Activated naive CD8-positive, alpha-beta T cell treated with anti-CD3 and anti-CD28 coated beads for 36 hours (primary cell): Measurements from ENCODE around the gene ZBTB17. TPM values are rescaled to one million over a fixed set of nuclear protein-coding genes. Genes with fewer than 3 reads are reported as not detected.
"Not testable (repeated sequence)": the region's sequence is repeated elsewhere in the genome, so short reads cannot be mapped to it uniquely, and the experiment has no call there.

ENCODE experiments used
- DNase-seq: peaks from one replicate; pipeline ENCODE4 v3.0.0; 2021
- H3K27ac Mint-ChIP-seq: one replicate; pipeline ENCODE4 v1.8.0; 2022; ENCODE audit warnings: mild to moderate bottlenecking, moderate library complexity, mixed read lengths
- H3K27me3 Mint-ChIP-seq: one replicate; pipeline ENCODE4 v1.8.0; 2022; ENCODE audit warnings: mild to moderate bottlenecking, mixed read lengths
- H3K36me3 Mint-ChIP-seq: one replicate; pipeline ENCODE4 v1.8.0; 2021; ENCODE audit warnings: mild to moderate bottlenecking, mixed read lengths
- H3K4me1 Mint-ChIP-seq: one replicate; pipeline ENCODE4 v1.8.0; 2021; ENCODE audit warnings: mixed read lengths
- H3K4me3 Mint-ChIP-seq: one replicate; pipeline ENCODE4 v1.8.0; 2022; ENCODE audit warnings: mild to moderate bottlenecking, moderate library complexity, mixed read lengths
- H3K9me3 Mint-ChIP-seq: one replicate; pipeline ENCODE4 v1.8.0; 2022; ENCODE audit warnings: mixed read lengths
- total RNA-seq, 2 experiments: library from RNA; stranded (reverse); gene quantifications; one replicate each; pipeline ENCODE4 v1.2.3, GENCODE V29; 2021

The ZBTB17 gene
- total RNA-seq, 2 experiments from 2014 or later, result 52.3 to 56.1 TPM

DNA sequence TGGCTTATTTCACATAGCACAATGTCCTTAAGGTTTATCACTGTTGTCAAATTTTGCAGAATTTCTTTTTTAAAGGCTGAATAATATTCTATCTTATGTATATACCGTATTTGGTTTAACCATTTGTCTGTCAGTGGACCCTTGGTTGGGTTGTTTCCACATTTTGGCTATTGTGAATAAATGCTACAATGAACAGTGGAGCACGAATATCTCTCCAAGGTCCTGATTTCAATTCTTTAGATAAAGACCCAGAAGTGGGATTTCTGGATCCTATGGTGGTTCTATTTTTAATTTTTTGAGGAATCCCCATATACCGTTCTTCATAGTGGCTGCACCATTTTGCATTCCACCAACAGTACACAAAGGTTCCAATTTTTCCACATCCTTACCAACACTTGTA is 5.8 kb upstream of the ZBTB17 start:
- H3K27me3 Mint-ChIP-seq, result no peaks in the 10 kb centered on the region
- no peaks in the 10 kb centered on the region for H3K36me3 Mint-ChIP-seq

DNA sequence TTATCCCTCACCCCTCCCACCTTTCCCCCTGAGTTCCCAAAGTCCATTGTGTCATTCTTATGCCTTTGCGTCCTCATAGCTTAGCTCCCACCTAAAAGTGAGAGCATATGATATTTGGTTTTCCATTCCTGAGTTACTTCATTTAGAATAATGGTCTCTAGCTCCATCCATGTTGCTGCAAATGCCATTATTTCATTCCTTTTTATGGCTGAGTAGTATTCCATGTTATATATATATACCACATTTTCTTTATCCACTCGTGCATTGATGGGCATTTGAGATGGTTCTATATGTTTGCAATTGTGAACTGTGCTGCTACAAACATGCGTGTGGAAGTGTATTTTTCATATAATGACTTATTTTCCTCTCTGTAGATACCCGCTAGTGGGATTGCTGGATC is 2.0 kb upstream of the ZBTB17 start:
- not testable (repeated sequence) for DNase-seq, H3K9me3 Mint-ChIP-seq, H3K27me3 Mint-ChIP-seq, H3K27ac Mint-ChIP-seq, H3K4me3 Mint-ChIP-seq
- Mint-ChIP-seq H3K4me1 (peaks cover 27% of the 10 kb centered on the region), H3K36me3 (peaks cover 15% of the 10 kb centered on the region)

More for the DNA sequence above, 5.8 kb upstream of the ZBTB17 start:
- Mint-ChIP-seq H3K27ac (no peak overlapping the region), H3K4me3 (no peak overlapping the region), H3K9me3 (peaks cover 9% of the 10 kb centered on the region), H3K4me1 (peaks cover 24% of the 10 kb centered on the region)
- DNase-seq, result no peak

GRCh38 chr1:15975358-15975804 is 520 bp downstream of the ZBTB17 start:
- Mint-ChIP-seq H3K27ac (peak overlapping the region; percentile 94), H3K4me1 (peaks cover 42% of the 10 kb centered on the region)
- DNase-seq, result peak; percentile 90

GRCh38 chr1:15974855-15975254 is 1.0 kb downstream of the ZBTB17 start:
- Mint-ChIP-seq H3K27me3 (no peaks in the 10 kb centered on the region), H3K4me3 (peak overlapping the region; percentile 81), H3K4me1 (peaks cover 47% of the 10 kb centered on the region), H3K9me3 (peaks cover under 1% of the 10 kb centered on the region), H3K36me3 (peaks cover 39% of the 10 kb centered on the region), H3K27ac (peak overlapping the region; percentile 94)
- peak; percentile 38 for DNase-seq

More at GRCh38 chr1:15975358-15975804, 520 bp downstream of the ZBTB17 start:
- Mint-ChIP-seq H3K27me3 (no peaks in the 10 kb centered on the region), H3K4me3 (peak overlapping the region; percentile 81), H3K9me3 (no peaks in the 10 kb centered on the region), H3K36me3 (peaks cover 34% of the 10 kb centered on the region)

DNA sequence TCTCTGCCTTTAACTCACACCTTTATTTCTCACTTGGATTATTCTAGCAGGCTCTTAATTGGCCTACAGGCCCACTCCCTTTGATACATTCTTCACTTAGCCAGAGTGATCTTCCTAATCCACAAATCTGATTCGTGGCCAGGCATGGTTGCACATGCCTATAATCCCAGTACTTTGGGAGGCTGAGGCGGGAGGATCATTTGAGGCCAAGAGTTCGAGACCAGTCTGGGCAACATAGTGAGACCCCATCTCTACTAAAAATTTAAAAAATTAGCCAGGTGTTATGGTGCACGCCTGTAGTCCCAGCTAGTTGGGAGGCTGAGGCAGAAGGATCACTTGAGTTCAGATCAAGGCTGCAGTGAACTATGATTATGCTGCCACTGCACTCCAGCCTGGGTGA is 2.1 kb downstream of the ZBTB17 start:
- Mint-ChIP-seq H3K36me3 (peaks cover 48% of the 10 kb centered on the region), H3K27ac (peak overlapping the region; percentile 18), H3K4me3 (no peak overlapping the region), H3K27me3 (no peaks in the 10 kb centered on the region), H3K9me3 (peaks cover 1% of the 10 kb centered on the region), H3K4me1 (peaks cover 51% of the 10 kb centered on the region)
- no peak for DNase-seq

DNA sequence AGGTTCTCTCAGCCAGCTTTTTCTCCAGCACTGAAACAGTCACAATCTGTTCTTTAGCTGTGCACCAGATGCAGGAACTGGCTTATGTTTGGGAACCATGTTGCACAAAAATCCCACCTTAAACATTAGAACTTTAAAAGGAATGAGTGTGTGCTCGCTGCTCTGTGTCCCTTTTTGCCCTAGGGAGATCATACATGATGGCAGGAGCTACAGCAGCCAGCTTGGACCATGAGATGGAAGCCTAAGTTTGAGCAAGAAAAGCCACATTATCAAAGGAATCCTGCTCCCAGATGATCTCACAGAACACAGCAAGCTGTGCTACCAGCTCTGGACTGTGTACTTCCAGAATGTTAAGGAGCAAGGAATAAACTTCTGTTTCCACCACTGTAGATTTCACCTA is 3.5 kb downstream of the ZBTB17 start:
- H3K36me3 Mint-ChIP-seq, result peaks cover 62% of the 10 kb centered on the region

DNA sequence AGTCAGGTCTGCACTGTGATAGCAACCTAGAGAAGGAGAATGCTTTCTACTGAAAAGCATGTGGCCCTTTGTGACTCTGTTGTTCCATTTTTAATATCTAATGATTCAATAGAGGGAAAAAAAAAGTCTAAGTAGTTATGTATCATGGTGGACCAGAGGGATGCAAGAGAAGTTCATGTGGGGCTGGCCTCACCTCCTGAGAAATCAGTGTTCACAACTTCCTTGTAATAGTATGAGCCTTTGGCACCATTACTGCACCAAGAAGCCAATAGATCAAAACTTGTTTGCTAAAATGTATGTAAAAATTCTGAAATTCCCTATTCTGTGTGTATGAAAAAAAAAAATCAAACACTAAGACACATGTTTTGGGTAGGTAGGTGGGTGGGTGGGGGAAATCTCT is 5.0 kb downstream of the ZBTB17 start:
- H3K36me3 Mint-ChIP-seq, result peaks cover 71% of the 10 kb centered on the region

More for the DNA sequence above, 3.5 kb downstream of the ZBTB17 start:
- no peak overlapping the region for H3K27ac Mint-ChIP-seq
- H3K27me3 Mint-ChIP-seq, result no peaks in the 10 kb centered on the region
- no peak for DNase-seq
- H3K4me3 Mint-ChIP-seq, result no peak overlapping the region
- H3K9me3 Mint-ChIP-seq, result peaks cover 6% of the 10 kb centered on the region
- H3K4me1 Mint-ChIP-seq, result peaks cover 62% of the 10 kb centered on the region

GRCh38 chr1:15969321-15969880 is 6.5 kb downstream of the ZBTB17 start:
- Mint-ChIP-seq H3K36me3 (peaks cover 74% of the 10 kb centered on the region), H3K27ac (no peak overlapping the region), H3K4me1 (peaks cover 77% of the 10 kb centered on the region), H3K27me3 (no peaks in the 10 kb centered on the region), H3K9me3 (peaks cover 12% of the 10 kb centered on the region), H3K4me3 (no peak overlapping the region)
- no peak for DNase-seq

More for the DNA sequence above, 5.0 kb downstream of the ZBTB17 start:
- no peak for DNase-seq
- no peak overlapping the region for H3K4me3 Mint-ChIP-seq
- H3K27me3 Mint-ChIP-seq, result no peaks in the 10 kb centered on the region
- peaks cover 7% of the 10 kb centered on the region for H3K9me3 Mint-ChIP-seq
- peaks cover 67% of the 10 kb centered on the region for H3K4me1 Mint-ChIP-seq
- peak overlapping the region; percentile 43 for H3K27ac Mint-ChIP-seq

- no peaks in the 10 kb centered on the region for H3K27me3 Mint-ChIP-seq
- H3K4me3 Mint-ChIP-seq, result no peak overlapping the region
- no peak for DNase-seq
- peaks cover 71% of the 10 kb centered on the region for H3K36me3 Mint-ChIP-seq
- H3K9me3 Mint-ChIP-seq, result peaks cover 13% of the 10 kb centered on the region
- H3K4me1 Mint-ChIP-seq, result peaks cover 78% of the 10 kb centered on the region
- peak overlapping the region; percentile 93 for H3K27ac Mint-ChIP-seq
These were observed 7.7 kb downstream of the ZBTB17 start for GRCh38 chr1:15968172-15968571.

DNA sequence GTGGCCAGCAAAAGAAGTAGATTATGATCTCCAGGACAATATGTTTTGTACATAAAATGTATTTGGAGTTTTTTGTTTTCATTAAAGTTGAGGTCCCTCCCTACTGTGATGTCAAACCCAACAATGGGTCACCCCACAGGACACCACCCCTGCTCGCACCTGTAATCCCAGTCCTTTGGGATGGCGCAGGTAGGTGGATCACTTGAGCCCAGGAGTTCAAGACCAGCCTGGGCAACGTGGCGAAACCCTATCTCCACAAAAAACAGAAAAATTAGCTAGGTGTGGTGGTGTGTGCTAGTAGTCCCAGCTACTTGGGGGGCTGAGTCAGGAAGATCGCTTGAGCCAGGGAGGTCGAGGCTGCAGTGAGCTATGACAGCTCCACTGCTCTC is 9.0 kb downstream of the ZBTB17 start:
- H3K4me3 Mint-ChIP-seq, result peak overlapping the region; percentile 43
- H3K4me1 Mint-ChIP-seq, result peaks cover 80% of the 10 kb centered on the region
- DNase-seq, result no peak
- peaks cover 13% of the 10 kb centered on the region for H3K9me3 Mint-ChIP-seq
- H3K36me3 Mint-ChIP-seq, result peaks cover 59% of the 10 kb centered on the region
- no peaks in the 10 kb centered on the region for H3K27me3 Mint-ChIP-seq
- peak overlapping the region; percentile 93 for H3K27ac Mint-ChIP-seq

DNA sequence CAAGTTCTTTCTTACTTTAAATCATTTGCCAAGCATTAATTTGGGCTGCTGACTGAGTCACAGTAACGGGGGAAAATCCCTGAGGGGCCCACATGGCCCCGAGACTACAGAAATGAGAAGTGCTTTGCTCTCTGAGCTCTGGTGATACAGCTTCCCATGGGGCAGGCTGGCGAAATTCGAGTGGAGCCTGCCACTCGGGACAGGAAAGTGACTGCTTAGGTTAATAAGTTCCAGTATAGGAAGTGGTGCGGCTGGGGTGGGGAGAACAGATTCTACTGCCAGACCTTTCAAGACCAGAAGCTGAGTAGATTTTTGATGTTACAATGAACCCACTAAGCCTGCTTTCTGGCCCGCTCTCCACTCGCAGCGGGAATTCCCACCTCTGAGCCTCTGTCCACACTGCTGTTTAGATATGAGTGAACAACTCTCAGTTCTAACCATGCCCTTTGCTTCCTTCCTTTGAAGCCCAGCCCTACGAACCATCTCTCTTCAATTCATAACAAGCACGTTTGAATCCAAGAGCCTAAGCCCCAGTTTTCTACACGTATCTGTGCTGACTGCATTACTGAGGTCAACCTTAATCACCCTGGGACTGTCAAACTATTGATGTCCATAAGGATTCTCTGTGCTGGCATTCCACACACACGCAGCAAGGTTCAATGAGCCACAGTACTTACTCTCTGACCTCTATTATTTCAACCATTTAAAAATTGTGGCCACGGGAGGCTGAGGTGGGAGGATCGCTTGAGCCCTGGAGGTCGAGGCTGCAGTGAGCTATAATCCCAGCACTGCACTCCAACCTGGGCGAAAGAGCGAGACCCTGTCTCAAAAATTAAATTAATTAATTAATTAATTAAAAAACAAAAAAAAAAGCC is 9.6 kb downstream of the ZBTB17 start:
- Mint-ChIP-seq H3K4me1 (peaks cover 82% of the 10 kb centered on the region), H3K27ac (peak overlapping the region; percentile 100), H3K36me3 (peaks cover 63% of the 10 kb centered on the region), H3K9me3 (peaks cover 13% of the 10 kb centered on the region), H3K27me3 (no peaks in the 10 kb centered on the region), H3K4me3 (peak overlapping the region; percentile 77)
- peak; percentile 86 for DNase-seq

DNA sequence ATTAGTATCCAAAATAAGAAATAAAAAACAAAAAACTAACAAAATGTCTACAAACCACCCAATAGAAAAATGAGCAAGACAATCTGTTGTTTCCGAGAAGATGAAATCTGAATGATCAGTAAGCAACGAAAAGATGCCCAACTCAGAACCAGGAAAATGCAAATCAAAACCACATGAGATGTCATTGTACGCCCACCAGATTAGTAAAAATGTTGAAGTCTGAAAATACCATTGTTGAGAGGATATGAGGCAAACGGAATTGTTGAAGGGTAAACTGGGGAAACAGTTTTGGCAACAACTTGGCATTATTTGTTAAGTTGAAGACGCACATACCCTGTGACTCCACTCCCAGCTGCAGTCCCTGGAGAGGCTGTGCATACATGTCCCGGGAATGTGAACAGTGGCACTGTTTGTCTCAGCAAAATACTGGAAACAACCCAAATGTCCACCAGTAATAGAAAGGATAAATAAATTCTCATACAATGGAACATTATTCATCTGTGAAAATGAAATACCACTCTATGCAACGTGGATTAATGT is 10.6 kb downstream of the ZBTB17 start:
- Mint-ChIP-seq H3K36me3 (peaks cover 62% of the 10 kb centered on the region), H3K27ac (peak overlapping the region; percentile 100), H3K27me3 (no peaks in the 10 kb centered on the region), H3K9me3 (peaks cover 13% of the 10 kb centered on the region), H3K4me1 (peaks cover 86% of the 10 kb centered on the region), H3K4me3 (peak overlapping the region; percentile 77)
- DNase-seq, result peak; percentile 31

- H3K4me3 Mint-ChIP-seq, result peak overlapping the region; percentile 77
These were observed 11.8 kb downstream of the ZBTB17 start for GRCh38 chr1:15963968-15964648.

GRCh38 chr1:15963363-15963967 is 12.4 kb downstream of the ZBTB17 start:
- Mint-ChIP-seq H3K36me3 (peaks cover 51% of the 10 kb centered on the region), H3K4me1 (peaks cover 96% of the 10 kb centered on the region), H3K27me3 (no peaks in the 10 kb centered on the region), H3K9me3 (peaks cover 11% of the 10 kb centered on the region), H3K27ac (peak overlapping the region; percentile 100), H3K4me3 (peak overlapping the region; percentile 63)
- no peak for DNase-seq

More at GRCh38 chr1:15963968-15964648, 11.8 kb downstream of the ZBTB17 start:
- Mint-ChIP-seq H3K27ac (peak overlapping the region; percentile 100), H3K27me3 (no peaks in the 10 kb centered on the region), H3K9me3 (peaks cover 11% of the 10 kb centered on the region), H3K36me3 (peaks cover 53% of the 10 kb centered on the region), H3K4me1 (peaks cover 90% of the 10 kb centered on the region)
- no peak for DNase-seq
